ENCODE data around the gene NBEAL1. TPM values are rescaled to one million over a fixed set of nuclear protein-coding genes. Genes with fewer than 3 reads are reported as not detected.

NBEAL1 gene
- total and polyA plus RNA-seq, 2 donors from 2014 or later, result 6.5 to 39.3 TPM

GRCh38 chr2:203164311-203164935 is 149.7 kb downstream of the NBEAL1 start:
- intact Hi-C loops (cut with DNase I), result no loop called here
- no peaks in the 10 kb centered on the region for H3K9me3 ChIP-seq (ENCODE audit: control insufficient read depth in 2 of 3, insufficient read depth in 1 of 3, low read length in 3 of 3)
- no peak overlapping the region for H3K9ac ChIP-seq (ENCODE audit: low read length in 3 of 3)
- no peak overlapping the region for H3K4me3 ChIP-seq (ENCODE audit: low read length in 3 of 3)
- DNase-seq (no peak), FAIRE-seq (no peak)
- H3K27ac ChIP-seq (ENCODE audit: low read depth in 2 of 2, low read length in 2 of 2), result no peak overlapping the region
- no peaks in the 10 kb centered on the region for H3K27me3 ChIP-seq (ENCODE audit: control insufficient read depth, insufficient read depth, low read length)
- peaks cover 0 to 18% (median 5%) of the 10 kb centered on the region in 3 donors for H3K36me3 ChIP-seq (ENCODE audit: control insufficient read depth in 2 of 3, insufficient read depth in 3 of 3, low read length in 3 of 3)
- no peak for TF ChIP-seq CTCF (IDR thresholded peaks at IDR 0.05; ENCODE audit: borderline replicate concordance, extremely low read depth, insufficient read depth)
- no peaks in the 10 kb centered on the region for H3K4me1 ChIP-seq (ENCODE audit: control insufficient read depth in 2 of 3, insufficient read depth in 2 of 3, low read depth in 1 of 3, low read length in 3 of 3)

GRCh38 chr2:203167751-203168150 is 153.1 kb downstream of the NBEAL1 start:
- no peak for TF ChIP-seq CTCF (IDR thresholded peaks at IDR 0.05; ENCODE audit: borderline replicate concordance, extremely low read depth, insufficient read depth)
- Histone ChIP-seq H3K36me3 (ENCODE audit: control insufficient read depth in 2 of 3, insufficient read depth in 3 of 3, low read length in 3 of 3) (peaks cover 0 to 11% (median 5%) of the 10 kb centered on the region in 3 donors), H3K9me3 (ENCODE audit: control insufficient read depth in 2 of 3, insufficient read depth in 1 of 3, low read length in 3 of 3) (no peaks in the 10 kb centered on the region), H3K9ac (ENCODE audit: low read length in 3 of 3) (no peak overlapping the region), H3K27me3 (ENCODE audit: control insufficient read depth, insufficient read depth, low read length) (no peaks in the 10 kb centered on the region), H3K4me3 (ENCODE audit: low read length in 3 of 3) (no peak overlapping the region), H3K27ac (ENCODE audit: low read depth in 2 of 2, low read length in 2 of 2) (no peak overlapping the region), H3K4me1 (ENCODE audit: control insufficient read depth in 2 of 3, insufficient read depth in 2 of 3, low read depth in 1 of 3, low read length in 3 of 3) (no peaks in the 10 kb centered on the region)
- FAIRE-seq (no peak), DNase-seq (no peak)
- intact Hi-C loops (cut with DNase I), result no loop called here

- Histone ChIP-seq H3K4me1 (ENCODE audit: control insufficient read depth in 2 of 3, insufficient read depth in 2 of 3, low read depth in 1 of 3, low read length in 3 of 3) (no peaks in the 10 kb centered on the region), H3K36me3 (ENCODE audit: control insufficient read depth in 2 of 3, insufficient read depth in 3 of 3, low read length in 3 of 3) (peaks cover 0 to 16% (median 7%) of the 10 kb centered on the region in 3 donors), H3K4me3 (ENCODE audit: low read length in 3 of 3) (no peak overlapping the region), H3K27ac (ENCODE audit: low read depth in 2 of 2, low read length in 2 of 2) (no peak overlapping the region), H3K27me3 (ENCODE audit: control insufficient read depth, insufficient read depth, low read length) (no peaks in the 10 kb centered on the region), H3K9me3 (ENCODE audit: control insufficient read depth in 2 of 3, insufficient read depth in 1 of 3, low read length in 3 of 3) (no peaks in the 10 kb centered on the region), H3K9ac (ENCODE audit: low read length in 3 of 3) (no peak overlapping the region)
- FAIRE-seq (no peak), DNase-seq (peak in 2 of 5 donors; percentile 6 to 35)
- TF ChIP-seq CTCF (IDR thresholded peaks at IDR 0.05; ENCODE audit: borderline replicate concordance, extremely low read depth, insufficient read depth), result no peak
- intact Hi-C loops (cut with DNase I), result no loop called here
Observed at GRCh38 chr2:203170502-203170901, 155.8 kb downstream of the NBEAL1 start.

DNA sequence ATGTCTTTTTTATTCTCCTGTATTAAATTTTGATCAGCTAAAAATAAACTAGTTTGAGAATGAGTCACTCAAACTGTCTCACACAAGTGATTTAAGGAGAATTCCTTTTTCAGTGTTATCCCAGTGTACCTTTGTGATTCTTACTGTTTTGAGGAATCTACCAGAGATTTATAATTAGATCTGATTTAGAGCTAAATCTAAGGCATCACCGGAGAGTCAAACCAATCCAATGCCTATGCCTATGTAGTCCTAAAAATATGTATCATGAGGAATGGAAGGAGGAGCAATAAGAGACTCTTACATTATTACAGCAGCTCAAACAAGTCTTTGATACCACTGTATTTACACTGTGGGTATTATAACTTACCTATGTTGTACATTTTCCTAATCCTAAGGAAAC is 160.7 kb downstream of the NBEAL1 start:
- Histone ChIP-seq H3K9me3 (ENCODE audit: control insufficient read depth in 2 of 3, insufficient read depth in 1 of 3, low read length in 3 of 3) (no peaks in the 10 kb centered on the region), H3K27me3 (ENCODE audit: control insufficient read depth, insufficient read depth, low read length) (no peaks in the 10 kb centered on the region), H3K4me3 (ENCODE audit: low read length in 3 of 3) (no peak overlapping the region), H3K36me3 (ENCODE audit: control insufficient read depth in 2 of 3, insufficient read depth in 3 of 3, low read length in 3 of 3) (peaks cover 0 to 16% (median 8%) of the 10 kb centered on the region in 3 donors), H3K27ac (ENCODE audit: low read depth in 2 of 2, low read length in 2 of 2) (no peak overlapping the region), H3K9ac (ENCODE audit: low read length in 3 of 3) (no peak overlapping the region), H3K4me1 (ENCODE audit: control insufficient read depth in 2 of 3, insufficient read depth in 2 of 3, low read depth in 1 of 3, low read length in 3 of 3) (no peaks in the 10 kb centered on the region)
- no peak for FAIRE-seq
- intact Hi-C loops (cut with DNase I), result no loop called here
- no peak for TF ChIP-seq CTCF (IDR thresholded peaks at IDR 0.05; ENCODE audit: borderline replicate concordance, extremely low read depth, insufficient read depth)
- no peak for DNase-seq
